CD4-positive, alpha-beta T cell treated with Interleukin-15 for 1 hour (primary cell): ENCODE data around the gene RPL27.
"Not testable (repeated sequence)": the region's sequence is repeated elsewhere in the genome, so short reads cannot be mapped to it uniquely, and the experiment has no call there.

Experiments used
- DNase-seq: peaks from one replicate; pipeline ENCODE4 v3.0.0-alpha.2; 2020

The RPL27 gene

DNA sequence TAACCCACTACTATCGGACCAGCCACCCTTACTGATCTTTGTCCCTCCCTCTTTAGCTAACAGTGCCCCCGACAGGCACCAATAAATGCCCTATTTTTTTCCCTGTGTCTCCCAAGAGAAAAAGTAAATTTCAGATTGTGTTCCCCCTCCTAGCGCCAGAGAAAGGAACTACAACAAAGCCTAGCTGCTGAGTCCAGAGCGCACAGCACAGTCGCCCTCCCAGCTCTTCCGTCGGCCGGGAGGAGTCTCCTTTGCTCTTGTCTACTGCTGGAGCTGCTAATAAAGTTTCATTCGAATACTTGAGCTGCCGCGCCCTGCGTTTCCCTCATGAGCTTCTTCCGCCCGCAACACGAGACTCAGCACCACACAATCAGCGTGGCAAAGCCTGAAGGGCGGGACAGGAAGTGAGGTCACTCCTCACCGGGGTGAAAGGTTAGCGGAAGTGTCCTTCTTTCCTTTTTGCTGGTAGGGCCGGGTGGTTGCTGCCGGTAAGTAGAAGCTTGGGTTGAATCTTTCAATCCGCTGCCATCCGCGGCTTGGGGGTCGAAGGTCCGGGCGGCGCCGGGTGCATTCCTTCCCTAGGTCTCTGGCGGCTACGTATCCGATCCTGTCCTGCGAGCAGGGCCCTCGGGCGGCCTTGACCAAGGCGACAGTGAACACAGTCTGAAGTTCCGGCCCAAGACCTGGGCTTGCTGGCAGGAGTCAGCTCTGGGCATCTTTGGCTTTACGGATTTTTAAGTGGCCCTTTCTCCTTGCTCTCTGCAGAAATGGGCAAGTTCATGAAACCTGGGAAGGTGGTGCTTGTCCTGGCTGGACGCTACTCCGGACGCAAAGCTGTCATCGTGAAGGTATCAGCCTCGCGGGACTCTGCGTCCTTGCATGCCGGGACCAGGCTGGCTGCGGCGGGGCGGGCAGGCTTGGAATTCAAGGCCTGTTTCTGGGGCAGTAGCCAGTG lies at the start of gene RPL27:
TSS of gene RPL27 (plus strand) at position 436 of the 955 bp plus-strand sequence. CDS start at position 768, 332 bp downstream.
- peak; percentile 99 for DNase-seq

DNA sequence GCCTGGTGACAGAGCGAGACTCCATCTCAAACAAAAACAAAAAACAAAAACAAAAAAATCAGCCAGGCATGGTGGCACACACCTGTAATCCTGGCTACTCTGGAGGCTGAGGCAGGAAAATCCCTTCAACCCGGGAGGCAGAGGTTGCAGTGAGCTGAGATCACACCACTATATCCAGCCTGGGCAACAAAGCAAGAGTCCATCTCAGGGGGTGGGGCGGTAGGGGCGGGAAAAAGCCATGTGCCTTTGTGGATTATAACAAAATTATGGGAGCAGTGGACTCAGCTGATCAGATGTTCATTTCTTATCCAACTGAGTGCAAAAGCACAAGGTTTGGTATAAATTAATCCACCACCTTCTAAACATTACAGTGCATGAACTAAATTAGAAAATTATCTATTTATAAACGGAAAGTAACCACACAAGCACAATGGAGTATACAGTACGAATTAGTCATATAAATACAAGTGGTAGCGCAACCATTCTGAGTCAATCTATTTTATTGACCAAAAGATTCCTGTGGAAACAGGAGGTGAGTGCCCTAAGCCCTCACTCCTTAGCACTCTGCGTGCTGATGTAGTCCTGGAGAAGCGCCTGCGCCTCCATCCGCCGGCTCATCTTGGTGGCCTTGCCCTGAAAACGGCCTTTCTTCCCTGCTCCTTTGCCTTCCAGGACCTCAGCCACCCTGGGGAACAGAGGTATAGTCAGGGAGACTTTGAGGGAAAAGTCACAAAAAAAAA lies 48.0 kb upstream of the RPL27 start:
- DNase-seq, result no peak

DNA sequence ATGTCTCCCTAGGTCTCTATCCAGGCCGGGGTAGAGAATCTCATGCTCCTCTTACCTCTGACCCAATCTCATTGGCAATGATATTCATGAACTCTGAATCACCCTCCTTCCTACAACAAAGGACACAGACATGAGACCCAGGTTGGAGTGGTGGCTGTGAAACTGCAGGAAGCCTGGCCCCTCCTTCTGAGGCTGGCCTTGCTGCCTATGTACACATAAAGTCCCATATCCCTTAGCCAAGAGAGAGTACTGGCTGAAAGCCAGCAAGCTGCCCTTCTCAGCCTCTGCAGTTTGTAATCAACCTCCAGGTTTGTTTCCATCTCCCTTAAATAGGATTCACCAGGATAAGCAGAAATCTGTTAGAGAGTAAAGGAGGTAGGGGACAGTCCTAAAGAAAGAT lies 44.5 kb upstream of the RPL27 start:
- no peak for DNase-seq

DNA sequence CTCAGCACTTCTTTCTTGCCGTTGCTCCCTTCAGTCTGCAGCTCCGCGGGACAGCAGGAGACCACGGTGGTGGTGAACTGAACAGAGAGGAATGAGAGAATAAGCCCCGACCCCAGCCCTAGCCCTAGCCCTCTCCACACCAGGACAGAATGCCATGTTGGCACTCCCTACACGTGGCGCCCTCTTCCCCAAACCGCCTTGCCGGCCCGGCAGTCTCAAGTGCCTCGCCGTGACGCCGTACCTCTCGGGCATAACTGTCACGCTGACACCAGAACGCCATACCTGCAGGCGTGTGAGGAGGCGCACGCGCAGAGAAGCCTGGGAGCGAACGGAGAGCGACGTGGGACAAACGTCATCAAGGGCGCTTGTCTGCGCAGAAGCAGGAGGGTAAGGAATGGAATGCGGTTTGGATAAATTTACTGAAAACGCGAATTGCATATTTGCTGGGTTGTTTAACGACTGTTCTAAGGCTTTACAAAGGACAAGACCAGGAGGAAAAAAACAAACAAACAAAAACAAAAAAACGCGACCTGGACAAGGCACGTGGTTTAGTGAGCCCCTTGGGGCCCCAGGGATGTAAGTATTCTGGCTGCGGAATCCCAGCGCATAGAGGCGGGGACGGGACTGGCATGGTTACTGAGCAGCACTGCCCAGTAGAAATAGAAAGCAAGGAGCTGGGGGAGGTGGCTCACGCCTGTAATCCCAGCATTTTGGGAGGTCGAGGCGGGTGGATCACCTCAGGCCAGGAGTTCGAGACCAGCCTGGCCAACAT lies 33.9 kb upstream of the RPL27 start, which contains the start of gene AARSD1:
TSS of gene AARSD1 (minus strand) at position 294 of the 772 bp plus-strand sequence. CDS start at position 280, 14 bp downstream.
- peak; percentile 91 for DNase-seq

DNA sequence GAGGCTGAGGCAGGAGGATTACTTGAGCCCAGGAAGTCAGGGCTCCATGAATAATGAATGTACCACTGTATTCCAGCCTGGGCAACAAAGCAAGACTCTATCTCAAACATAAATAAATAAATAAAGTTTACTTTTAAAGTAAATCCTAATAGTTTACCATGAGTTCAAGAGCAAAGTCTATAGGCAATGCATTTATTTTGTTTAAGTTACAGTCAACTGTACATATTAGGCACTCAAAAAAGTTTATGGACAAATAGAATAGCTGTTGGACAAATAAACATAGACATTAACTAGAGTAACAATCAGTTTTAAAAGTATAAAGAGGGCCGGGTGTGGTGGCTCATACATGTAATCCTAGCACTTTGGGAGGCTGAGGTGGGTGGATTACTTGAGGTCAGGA lies 30.3 kb upstream of the RPL27 start:
- DNase-seq, result no peak

DNA sequence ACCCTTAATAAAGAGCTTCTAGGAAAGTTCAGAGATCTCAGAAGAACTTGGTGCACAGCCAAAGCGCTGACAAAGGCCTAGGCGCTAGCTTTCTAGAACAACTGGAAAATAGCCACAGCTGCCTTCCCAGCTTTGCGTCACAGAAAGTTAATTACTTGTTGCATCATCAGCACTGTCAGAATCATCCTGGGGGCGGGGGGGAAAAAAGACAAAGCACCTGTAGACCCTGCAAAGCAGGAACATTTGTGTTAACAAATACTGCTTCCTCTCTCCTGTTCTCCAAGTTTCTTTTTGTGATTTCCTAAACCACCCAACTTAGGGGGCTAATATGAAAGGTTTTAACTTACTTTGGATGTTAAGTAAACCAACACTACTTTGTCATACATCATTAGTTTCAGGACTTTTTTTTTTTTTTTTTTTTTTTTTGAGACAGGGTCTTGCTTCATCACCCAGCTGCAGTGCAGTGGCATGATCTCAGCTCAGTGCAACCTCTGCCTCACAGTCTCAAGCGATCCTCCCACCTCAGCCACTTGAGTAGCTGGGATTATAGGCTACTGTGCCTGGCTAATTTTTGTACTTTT lies 29.1 kb upstream of the RPL27 start:
- no peak for DNase-seq

DNA sequence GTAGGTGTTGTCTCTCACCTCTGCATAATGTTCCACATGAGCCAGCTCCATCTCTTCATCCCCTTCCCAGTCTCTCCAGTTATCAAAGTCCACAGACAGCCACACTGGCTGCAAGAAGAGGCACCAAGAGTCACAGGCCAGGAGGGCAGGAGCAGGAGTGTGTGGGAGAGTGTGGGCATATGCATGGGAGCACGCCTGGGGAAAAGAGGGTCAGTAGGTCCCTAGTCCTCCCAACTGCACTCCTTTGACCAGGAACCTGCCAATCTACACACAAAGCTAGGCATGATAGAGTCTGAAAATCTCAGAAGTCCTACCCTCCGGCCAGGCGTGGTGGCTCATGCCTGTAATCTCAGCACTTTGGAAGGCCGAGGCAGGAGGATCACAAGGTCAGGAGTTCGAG lies 26.6 kb upstream of the RPL27 start:
- DNase-seq, result no peak

DNA sequence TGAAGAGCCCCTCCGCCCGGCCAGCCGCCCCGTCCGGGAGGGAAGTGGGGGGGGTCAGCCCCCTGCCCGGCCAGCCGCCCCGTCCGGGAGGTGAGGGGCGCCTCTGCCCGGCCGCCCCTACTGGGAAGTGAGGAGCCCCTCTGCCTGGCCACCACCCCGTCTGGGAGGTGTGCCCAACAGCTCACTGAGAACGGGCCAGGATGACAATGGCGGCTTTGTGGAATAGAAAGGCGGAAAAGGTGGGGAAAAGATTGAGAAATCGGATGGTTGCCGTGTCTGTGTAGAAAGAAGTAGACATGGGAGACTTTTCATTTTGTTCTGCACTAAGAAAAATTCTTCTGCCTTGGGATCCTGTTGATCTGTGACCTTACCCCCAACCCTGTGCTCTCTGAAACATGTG lies 24.9 kb upstream of the RPL27 start:
- DNase-seq, result not testable (repeated sequence)

DNA sequence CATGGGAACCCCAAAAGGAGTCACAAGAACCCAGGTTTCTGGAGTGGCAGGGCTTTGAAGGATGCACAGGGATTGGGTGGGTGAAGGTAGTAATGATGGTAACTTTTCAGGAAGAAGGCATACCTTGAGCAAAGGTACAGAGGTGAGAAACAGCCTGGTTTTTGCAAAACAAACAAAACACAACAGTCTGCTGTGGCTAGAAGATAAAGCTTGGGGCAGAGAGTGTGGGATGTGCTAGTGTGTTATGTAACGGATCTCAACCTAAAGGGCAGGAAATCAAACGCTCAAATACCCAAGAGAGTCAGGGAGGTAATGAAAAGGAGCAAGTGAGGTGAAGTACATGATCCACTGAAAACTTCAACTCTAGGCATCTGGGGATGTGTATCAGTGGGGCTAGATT lies 23.0 kb upstream of the RPL27 start:
- no peak for DNase-seq

DNA sequence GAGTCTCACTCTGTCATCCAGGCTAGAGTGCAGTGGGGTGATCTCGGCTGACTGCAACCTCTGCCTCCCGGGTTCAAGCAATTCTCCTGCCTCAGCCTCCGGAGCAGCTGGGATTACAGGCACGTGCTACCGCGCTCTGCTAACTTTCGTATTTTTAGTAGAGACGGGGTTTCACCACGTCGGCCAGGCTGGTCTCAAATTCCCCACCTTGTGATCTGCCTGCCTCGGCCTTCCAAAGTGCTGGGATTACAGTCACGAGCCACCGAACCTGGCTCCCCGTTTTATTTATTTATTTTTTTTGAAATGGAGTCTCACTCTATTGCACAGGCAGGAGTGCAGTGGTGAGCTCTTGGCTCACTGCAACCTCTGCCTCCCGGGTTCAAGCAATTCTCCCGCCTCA lies 22.5 kb upstream of the RPL27 start:
- DNase-seq, result not testable (repeated sequence)

DNA sequence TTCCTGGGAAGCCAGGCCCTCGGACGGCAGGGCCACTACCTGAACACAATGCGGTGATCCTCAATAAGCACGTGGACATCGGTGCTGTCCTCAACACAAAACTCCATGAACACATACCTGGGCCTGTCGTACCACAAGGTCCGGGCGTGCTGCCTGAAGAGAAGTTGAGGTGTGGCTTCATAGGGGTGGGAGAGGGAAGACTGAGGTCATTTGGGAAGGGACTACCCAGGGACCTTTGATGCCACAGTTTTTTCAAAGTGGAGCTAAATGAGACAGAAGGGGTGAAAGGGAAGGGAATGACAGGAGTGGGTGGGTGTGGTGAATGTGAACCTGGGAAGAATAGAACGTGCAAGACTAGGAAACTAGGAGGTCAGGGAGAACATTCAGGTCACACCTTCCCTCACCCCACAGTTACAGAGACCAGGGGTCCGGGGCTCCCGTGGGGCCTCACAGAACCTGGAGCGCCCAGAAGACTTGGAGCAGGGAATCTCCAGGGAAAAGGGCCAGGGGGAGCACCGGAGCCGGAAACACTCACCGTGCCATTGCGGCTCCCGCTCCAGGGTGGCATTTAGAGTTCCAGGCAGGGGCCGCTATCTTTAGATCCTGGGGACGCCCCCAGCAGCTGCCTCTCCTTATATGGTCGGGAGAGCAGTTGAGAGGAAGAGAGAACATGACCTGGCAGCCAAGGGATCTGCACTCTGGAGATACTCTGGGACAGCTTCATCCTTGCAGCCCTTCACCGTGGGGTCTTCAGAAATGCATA lies 18.5 kb upstream of the RPL27 start, which contains the start of gene PTGES3L:
TSS of gene PTGES3L (minus strand) at position 570 of the 763 bp plus-strand sequence. CDS start at position 543, 27 bp downstream.
- peak; percentile 17 for DNase-seq

DNA sequence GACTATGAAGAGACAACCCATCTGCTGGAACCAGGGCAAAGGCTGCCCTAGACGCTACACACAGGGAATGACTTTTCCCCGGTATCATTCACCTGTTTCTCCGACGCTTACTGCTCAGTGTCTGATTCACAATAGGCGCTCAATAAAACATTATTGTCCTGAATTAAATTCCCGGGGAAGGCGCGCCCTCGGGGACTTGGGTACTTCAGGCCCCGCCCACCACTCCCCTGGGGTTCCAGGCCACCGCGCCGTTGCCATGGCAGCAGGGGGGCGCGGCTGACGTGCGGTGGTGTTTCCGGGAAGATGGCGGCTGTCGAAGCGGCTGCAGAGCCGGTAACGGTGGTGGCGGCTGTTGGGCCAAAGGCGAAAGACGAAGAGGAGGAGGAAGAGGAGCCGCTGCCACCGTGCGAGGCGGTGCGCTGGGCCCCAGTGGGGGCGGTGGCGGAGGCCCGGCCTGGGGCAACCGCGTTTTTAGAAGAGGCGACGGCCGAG lies 17.9 kb upstream of the RPL27 start, which contains the start of gene RUNDC1:
TSS of gene RUNDC1 (plus strand) at position 292 of the 492 bp plus-strand sequence. CDS start at position 304, 12 bp downstream.
- peak; percentile 91 for DNase-seq

DNA sequence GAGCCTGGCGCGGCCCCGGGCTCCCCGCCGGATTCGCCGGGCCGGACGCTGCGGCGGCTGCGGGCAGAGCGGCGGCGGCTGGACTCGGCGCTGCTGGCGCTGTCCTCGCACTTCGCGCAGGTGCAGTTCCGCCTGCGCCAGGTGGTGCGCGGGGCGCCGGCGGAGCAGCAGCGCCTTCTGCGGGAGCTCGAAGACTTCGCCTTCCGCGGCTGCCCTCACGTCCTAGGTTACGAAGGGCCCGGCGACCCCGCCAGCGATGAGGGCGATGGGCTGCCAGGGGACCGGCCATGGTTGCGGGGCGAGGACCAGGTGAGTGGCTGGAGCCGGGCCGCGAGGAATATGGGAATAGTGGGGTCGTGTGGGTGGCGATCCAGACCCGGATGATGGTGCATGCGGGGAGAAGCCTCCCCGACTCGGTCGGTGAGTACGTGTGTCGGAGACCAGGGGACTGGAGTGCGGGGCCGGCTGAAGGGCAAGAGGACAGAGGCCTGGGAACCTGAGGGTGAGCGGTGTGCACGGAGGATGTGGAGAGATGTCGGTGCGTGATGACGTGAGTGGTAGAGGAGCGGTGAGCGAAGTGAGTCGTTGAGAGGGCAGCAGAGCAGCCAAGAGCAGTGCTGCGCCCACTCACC lies 17.3 kb upstream of the RPL27 start:
- peak; percentile 61 for DNase-seq

DNA sequence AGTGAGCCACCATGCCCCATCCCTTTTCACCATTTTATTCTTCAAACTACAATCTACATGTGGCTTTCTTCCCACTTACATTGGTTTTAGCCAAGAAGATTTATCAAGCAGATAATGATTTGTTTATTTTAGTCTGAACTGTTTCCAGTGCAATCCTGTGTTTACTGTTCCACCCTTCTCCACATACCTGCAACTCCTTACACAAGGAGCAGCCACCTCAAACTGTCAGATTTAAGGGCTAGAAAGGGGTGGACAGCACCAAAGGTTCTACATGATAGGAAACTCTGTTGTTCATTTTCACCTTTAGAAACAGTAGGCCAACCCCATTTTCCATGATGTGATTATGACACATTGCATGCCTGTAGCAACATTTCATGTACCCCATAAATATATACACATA lies 16.0 kb upstream of the RPL27 start:
- no peak for DNase-seq

DNA sequence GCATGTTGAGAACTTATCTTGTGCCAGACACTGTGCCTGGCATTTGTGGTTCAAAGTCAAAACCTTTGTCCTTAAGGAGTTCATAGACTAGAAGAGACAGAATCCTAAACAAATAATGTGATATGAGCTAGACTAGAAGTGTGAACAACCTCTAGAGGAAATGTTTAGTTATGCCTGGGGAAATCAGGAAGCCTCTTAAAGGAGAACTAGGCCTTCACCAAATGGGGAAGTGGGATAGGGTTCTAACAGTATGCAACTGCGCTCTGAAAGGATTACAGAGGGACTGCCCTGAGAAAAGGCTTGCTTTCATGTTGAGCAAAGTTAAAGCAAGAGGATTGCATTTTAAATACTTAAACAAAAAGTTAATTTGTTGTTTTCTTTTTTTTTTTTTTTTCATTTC lies 13.0 kb upstream of the RPL27 start:
- DNase-seq, result no peak

DNA sequence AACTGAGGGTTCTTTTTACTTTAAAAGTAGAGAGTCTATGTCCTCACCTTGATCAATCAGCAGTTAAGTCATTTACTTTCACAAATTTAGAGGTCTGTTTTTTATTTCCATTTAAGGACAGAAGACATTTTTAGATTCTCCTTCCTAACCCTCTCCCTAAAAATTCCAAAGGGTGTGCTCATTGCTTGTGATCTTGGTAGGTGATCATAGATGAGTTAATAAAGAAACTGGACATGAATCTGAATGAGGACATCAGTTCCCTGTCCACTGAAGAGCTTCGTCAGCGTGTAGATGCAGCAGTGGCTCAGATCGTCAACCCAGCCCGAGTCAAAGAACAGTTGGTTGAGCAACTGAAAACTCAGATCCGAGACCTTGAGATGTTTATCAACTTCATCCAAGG lies 9.1 kb upstream of the RPL27 start:
- no peak for DNase-seq

DNA sequence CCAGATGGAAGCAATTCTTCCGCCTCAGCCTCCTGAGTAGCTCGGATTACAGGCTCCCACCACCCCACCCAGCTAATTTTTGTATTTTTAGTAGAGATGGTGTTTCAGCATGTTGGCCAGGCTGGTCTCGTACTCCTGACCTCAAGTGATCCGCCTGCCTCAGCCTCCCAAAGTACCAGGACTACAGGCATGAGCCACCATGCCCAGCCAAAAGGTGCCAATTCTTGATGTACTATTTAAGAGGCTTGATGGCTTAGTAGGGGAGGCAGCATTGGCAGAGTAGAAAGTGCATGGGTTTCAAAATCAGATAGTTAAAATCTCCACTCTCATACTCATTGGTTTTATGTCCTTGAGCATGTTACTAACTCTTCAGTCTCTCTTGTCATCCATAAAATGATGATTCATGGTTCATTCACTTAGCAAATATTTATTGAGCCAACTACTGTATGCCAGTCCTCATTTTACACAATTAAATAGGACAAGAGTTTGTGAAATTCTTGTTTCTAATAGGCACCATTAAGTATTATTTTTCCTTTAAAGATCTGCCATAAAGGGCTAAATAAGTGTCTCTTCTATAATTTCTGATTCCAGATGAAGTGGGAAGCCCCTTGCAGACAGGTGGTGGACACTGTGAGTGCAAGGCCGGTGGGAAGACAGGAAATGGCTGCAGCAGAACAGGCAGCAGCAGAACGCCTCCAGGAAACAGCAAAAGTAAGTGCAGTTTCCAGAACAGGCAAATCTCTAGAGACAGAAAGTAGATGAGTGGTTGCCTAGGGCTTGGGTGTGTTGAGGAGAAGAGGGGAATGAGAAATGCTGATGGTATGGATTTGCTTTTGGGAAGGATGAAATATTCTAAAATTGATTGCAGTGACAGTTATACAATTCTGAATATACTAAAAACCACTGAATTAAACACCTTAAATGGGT lies 8.2 kb upstream of the RPL27 start:
- no peak for DNase-seq

DNA sequence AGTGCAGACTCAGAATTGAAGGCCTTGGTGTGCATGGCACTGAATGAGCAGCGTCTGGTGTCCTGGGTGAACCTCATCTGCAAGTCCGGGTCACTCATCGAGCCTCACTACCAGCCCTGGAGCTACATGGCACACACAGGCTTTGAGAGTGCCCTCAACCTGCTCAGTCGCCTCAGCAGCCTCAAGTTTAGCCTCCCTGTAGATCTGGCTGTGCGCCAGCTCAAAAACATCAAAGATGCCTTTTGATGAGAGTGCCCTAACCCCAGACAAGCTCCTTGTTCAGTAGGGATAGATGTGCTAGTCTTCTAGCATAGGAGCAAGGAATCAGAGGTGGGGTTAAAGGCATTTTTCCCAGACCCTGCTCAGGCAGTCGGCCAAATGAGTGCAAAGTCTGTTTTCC lies 6.7 kb upstream of the RPL27 start:
- no peak for DNase-seq

DNA sequence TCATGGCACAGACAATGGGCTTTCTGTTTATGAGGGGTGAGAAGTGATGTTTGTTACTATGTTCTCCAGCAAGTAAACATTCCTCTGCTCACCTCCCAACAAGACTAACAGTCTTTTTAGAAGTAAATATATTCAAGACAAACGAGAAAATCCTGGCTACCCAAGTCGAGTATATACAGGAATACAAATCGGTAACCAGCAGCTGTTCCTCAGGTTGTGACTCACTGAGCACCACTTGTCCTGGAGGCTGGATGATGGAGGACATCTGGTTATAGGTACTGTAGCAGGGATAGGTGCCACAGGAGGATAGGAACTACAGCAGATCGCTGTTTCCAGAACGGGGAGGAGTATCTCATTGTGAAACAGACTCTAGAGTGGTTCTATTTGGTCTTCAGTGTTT lies 5.3 kb upstream of the RPL27 start:
- no peak for DNase-seq

DNA sequence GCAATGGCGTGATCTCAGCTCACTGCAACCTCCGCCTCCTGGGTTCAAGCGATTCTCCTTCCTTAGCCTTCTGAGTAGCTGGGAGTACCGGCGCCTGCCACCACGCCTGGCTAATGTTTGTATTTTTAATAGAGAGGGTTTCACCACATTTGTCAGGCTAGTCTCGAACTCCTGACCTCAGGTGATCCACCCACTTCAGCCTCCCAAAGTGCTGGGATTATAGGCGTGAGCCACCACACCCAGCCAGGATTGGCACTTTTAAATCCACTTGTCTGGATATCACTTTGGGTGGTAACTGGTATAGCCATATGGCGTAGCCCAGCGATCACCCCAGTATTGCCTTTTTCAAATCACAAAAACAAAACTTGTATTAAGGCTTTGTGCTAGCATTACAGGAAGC lies 4.3 kb upstream of the RPL27 start:
- not testable (repeated sequence) for DNase-seq
